Ectodermal cell (in vitro differentiated cells): ENCODE results near the gene MAT1A.

Experiments
- H3K27ac ChIP-seq: 2 replicates; pipeline ENCODE4 v1.7.0; 2013; ENCODE audit warnings: mild to moderate bottlenecking, low read depth, low read length; ENCODE audit not compliant: insufficient read depth, poor library complexity, severe bottlenecking
- H3K27me3 ChIP-seq: 2 replicates; pipeline ENCODE4 v1.7.0; 2013; ENCODE audit warnings: mild to moderate bottlenecking, low read length; ENCODE audit not compliant: insufficient read depth, control insufficient read depth, poor library complexity, severe bottlenecking
- H3K36me3 ChIP-seq: one replicate; pipeline ENCODE4 v1.7.0; 2013; ENCODE audit warnings: low read length; ENCODE audit not compliant: control insufficient read depth, insufficient read depth
- H3K4me1 ChIP-seq: one replicate; pipeline ENCODE4 v1.7.0; 2013; ENCODE audit warnings: low read length; ENCODE audit not compliant: control insufficient read depth, insufficient read depth
- H3K4me3 ChIP-seq: 2 replicates; pipeline ENCODE4 v1.7.0; 2013; ENCODE audit warnings: low read depth, low read length, control low read depth; ENCODE audit not compliant: insufficient read depth
- H3K9me3 ChIP-seq: 2 replicates; pipeline ENCODE4 v1.7.0; 2013; ENCODE audit warnings: mild to moderate bottlenecking, low read length, moderate library complexity; ENCODE audit not compliant: control insufficient read depth
- WGBS, 2 experiments: methylation state at CpG; one replicate each; pipeline ENCODE4 v1.1.7; 2013; ENCODE audit warnings: missing lambda C conversion rate in 2 of 2; 5-methylcytosine and 5-hydroxymethylcytosine counted together

Gene MAT1A

GRCh38 chr10:80276335-80276734, 13.1 kb downstream of the MAT1A start:
- 95 to 96% methylated on average over 16 of the region's 16 CpGs for WGBS, 2 experiments
- H3K9me3 ChIP-seq, result no peaks in the 10 kb centered on the region
- no peak overlapping the region for H3K4me3 ChIP-seq
- H3K27me3 ChIP-seq, result no peaks in the 10 kb centered on the region
- H3K4me1 ChIP-seq, result no peaks in the 10 kb centered on the region
- no peak overlapping the region for H3K27ac ChIP-seq
- H3K36me3 ChIP-seq, result no peaks in the 10 kb centered on the region

DNA sequence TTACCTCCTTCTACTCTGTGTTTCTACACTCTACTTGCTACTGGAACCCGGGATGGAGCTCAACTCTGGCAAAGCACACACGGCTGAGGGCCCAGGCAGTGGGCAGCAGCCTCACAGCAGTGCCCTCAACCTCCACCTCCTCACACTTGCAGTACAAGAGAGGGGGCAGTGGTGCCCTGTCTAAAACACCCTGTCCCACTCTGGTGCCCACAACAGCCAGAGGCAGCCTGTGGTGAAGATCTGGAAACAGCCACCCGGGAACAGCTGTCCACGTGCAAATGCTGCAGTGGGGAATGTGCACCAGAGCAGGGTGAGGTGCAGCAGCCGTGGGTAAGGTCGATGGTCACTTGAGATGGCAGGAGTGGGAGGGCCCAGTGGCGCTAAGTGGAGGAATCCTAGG, 13.7 kb downstream of the MAT1A start:
- Histone ChIP-seq H3K27me3 (no peaks in the 10 kb centered on the region), H3K27ac (no peak overlapping the region), H3K36me3 (no peaks in the 10 kb centered on the region), H3K9me3 (no peaks in the 10 kb centered on the region), H3K4me3 (no peak overlapping the region), H3K4me1 (no peaks in the 10 kb centered on the region)
- 91% methylated on average over 7 of the region's 7 CpGs for WGBS, 2 experiments

- 92 to 97% methylated on average over 3 of the region's 3 CpGs for WGBS, 2 experiments
- H3K4me3 ChIP-seq, result no peak overlapping the region
- no peaks in the 10 kb centered on the region for H3K27me3 ChIP-seq
- H3K9me3 ChIP-seq, result no peaks in the 10 kb centered on the region
- no peaks in the 10 kb centered on the region for H3K4me1 ChIP-seq
- H3K27ac ChIP-seq, result no peak overlapping the region
- no peaks in the 10 kb centered on the region for H3K36me3 ChIP-seq
Measured at GRCh38 chr10:80275135-80275498, 14.3 kb downstream of the MAT1A start.

DNA sequence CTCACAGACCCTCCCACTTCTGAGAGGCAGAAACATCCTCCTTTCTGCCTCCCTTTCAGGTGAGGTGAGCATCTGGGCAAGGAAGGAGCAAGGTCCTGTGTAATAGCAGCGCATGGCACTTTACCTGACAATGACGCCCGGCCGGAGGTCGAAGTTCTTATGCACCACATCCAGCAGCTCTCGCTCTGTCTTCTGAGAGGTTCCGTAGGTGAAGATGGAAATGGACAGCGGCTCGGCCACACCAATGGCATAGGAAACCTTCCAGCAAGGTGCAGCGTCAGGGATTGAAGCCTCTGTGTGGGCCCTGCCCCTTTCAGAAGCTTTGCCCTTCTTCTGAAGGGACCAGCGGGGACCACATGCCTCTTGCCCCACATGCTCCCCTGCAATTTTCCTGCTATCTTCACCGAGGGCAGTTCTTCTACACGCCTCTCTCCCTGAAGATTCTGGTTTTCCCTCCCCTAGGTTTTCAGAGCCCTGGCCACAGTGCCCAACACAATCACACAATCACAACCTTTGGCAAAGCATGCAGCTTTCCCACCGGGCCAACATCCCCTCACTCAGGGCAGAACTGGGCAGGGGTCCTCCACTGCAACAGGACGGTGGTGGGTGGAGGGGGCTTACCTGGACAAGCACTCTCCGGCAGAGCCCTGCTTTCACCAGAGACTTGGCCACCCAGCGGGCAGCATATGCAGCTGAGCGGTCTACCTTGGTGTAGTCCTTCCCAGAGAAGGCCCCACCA, 14.9 kb downstream of the MAT1A start:
- 93 to 94% methylated on average over 18 of the region's 18 CpGs for WGBS, 2 experiments
- no peak overlapping the region for H3K4me3 ChIP-seq
- no peak overlapping the region for H3K27ac ChIP-seq
- no peaks in the 10 kb centered on the region for H3K9me3 ChIP-seq
- no peaks in the 10 kb centered on the region for H3K4me1 ChIP-seq
- H3K36me3 ChIP-seq, result no peaks in the 10 kb centered on the region
- no peaks in the 10 kb centered on the region for H3K27me3 ChIP-seq

GRCh38 chr10:80273523-80274170, 15.8 kb downstream of the MAT1A start:
- Histone ChIP-seq H3K27ac (no peak overlapping the region), H3K36me3 (no peaks in the 10 kb centered on the region), H3K27me3 (no peaks in the 10 kb centered on the region), H3K4me1 (no peaks in the 10 kb centered on the region), H3K9me3 (no peaks in the 10 kb centered on the region), H3K4me3 (no peak overlapping the region)
- 94 to 98% methylated on average over 14 of the region's 14 CpGs for WGBS, 2 experiments

DNA sequence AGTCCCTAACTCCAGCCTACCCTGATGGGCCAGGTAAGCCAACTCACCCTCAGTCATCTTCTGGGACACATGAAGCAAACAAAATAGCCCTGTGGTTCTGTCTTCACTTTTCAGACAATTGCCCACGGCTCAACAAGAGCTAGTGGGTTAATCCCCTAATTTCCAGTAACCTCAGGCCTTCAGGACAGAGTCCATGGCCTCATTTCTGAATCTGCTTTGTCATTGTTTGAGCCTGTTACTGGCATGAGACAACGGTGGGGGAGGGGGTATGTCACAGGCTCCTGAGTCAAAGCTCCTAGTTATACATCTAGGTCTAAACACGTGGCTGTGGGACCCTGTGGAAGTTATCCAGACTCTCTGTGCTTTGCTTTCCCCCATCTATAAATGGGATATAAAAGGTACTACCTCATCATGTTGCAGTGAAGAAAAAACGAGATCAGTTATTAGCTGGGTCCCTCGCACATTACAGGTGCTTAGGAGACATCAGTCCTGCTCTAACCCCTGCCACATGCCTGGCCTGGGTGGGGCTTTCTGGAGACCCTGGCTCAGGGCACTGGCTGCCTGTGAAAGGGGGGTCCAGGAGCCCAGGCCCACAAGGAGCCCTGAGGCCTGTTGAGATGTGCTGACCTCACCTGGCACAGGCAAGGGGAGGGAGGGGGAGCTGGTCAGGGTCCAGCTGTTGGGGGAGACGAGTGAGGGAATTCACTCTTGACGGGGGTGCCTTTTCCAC, 16.5 kb downstream of the MAT1A start:
- Histone ChIP-seq H3K9me3 (no peaks in the 10 kb centered on the region), H3K27me3 (no peaks in the 10 kb centered on the region), H3K27ac (no peak overlapping the region), H3K4me3 (no peak overlapping the region), H3K4me1 (no peaks in the 10 kb centered on the region), H3K36me3 (no peaks in the 10 kb centered on the region)
- WGBS, 2 experiments, result 79 to 90% methylated on average over 5 to 7 of the region's 7 CpGs

GRCh38 chr10:80271416-80271815, 18.0 kb downstream of the MAT1A start:
- H3K36me3 ChIP-seq, result no peaks in the 10 kb centered on the region
- H3K4me3 ChIP-seq, result no peak overlapping the region
- H3K27me3 ChIP-seq, result no peaks in the 10 kb centered on the region
- no peak overlapping the region for H3K27ac ChIP-seq
- H3K9me3 ChIP-seq, result no peaks in the 10 kb centered on the region
- 91 to 92% methylated on average over 5 of the region's 5 CpGs for WGBS, 2 experiments
- no peaks in the 10 kb centered on the region for H3K4me1 ChIP-seq

DNA sequence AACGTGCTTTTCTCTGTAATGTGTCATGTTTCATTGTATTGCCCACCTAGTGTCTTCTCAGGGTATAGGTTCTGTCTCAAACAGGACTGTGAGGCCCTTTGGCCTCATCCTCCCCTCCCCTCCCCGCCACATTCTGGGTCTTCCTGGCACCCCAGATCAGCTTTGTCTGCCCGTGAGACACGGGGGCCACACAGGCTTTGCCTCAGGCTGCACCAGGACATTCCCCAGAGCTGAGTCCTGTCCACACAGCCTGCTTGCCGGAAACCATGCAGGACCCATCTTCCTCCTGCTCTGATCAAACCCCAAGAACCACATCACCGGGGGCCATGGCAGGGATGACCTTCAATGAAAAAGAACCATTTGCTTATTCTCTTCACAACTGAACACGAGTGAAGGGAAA, 18.6 kb downstream of the MAT1A start:
- H3K36me3 ChIP-seq, result no peaks in the 10 kb centered on the region
- no peak overlapping the region for H3K4me3 ChIP-seq
- H3K4me1 ChIP-seq, result peaks cover 2% of the 10 kb centered on the region
- WGBS, 2 experiments, result 91 to 95% methylated on average over 7 of the region's 7 CpGs
- no peaks in the 10 kb centered on the region for H3K9me3 ChIP-seq
- H3K27ac ChIP-seq, result no peak overlapping the region
- H3K27me3 ChIP-seq, result no peaks in the 10 kb centered on the region

GRCh38 chr10:80268938-80269588, 20.4 kb downstream of the MAT1A start:
- Histone ChIP-seq H3K27ac (no peak overlapping the region), H3K27me3 (no peaks in the 10 kb centered on the region), H3K4me3 (no peak overlapping the region), H3K36me3 (no peaks in the 10 kb centered on the region), H3K9me3 (no peaks in the 10 kb centered on the region), H3K4me1 (peaks cover 15% of the 10 kb centered on the region)
- WGBS, 2 experiments, result 92 to 93% methylated on average over 4 of the region's 4 CpGs

- H3K36me3 ChIP-seq, result no peaks in the 10 kb centered on the region
- H3K4me1 ChIP-seq, result peaks cover 15% of the 10 kb centered on the region
- H3K9me3 ChIP-seq, result no peaks in the 10 kb centered on the region
- H3K4me3 ChIP-seq, result no peak overlapping the region
- WGBS, 2 experiments, result 84 to 88% methylated on average over 2 of the region's 2 CpGs
- H3K27ac ChIP-seq, result no peak overlapping the region
- H3K27me3 ChIP-seq, result no peaks in the 10 kb centered on the region
Measured at GRCh38 chr10:80268266-80268665, 21.2 kb downstream of the MAT1A start.
